H1 (cell line): ENCODE measurements around the gene CACFD1. TPM values are rescaled to one million over a fixed set of nuclear protein-coding genes. Genes with fewer than 3 reads are reported as not detected.

Source experiments
- ATF3 ChIP-seq: IDR thresholded peaks from 2 replicates; pipeline ENCODE4 v1.6.1; 2011; ENCODE audit warnings: low read depth, mild to moderate bottlenecking, low read length; ENCODE audit not compliant: insufficient read depth
- polyA plus RNA-seq, 7 experiments: library from polyadenylated mRNA; depleted of rRNA in 3 of 7; stranded (reverse) in 5 of 7; unstranded in 2 of 7; fragments of >200 nt in 5 of 7; fragments of 200-250 nt in 2 of 7; gene quantifications; 1 replicate in 5 of 7; 2 replicates in 1 of 7; 4 replicates in 1 of 7; pipeline versions ENCODE4 v1.2.1 to v1.2.3, GENCODE V29; 2011 to 2013; ENCODE audit warnings: missing spikeins in 2 of 7, mixed read lengths in 2 of 7
- total RNA-seq: library from RNA; stranded (reverse); fragmentation: NEBNext Ultra II Directional; extraction: Animal tissue kit (Norgen Biotek cat#: 25700); gene quantifications from 2 replicates; pipeline ENCODE4 v1.2.1, GENCODE V29; 2021

Gene CACFD1
- total and polyA plus RNA-seq, 2 of the 8 experiments (the other 6 are each of a cell fraction or from before 2014, with no cell fraction given) = 13.4 to 15.5 TPM

- no peak for TF ChIP-seq ATF3
- TF ChIP-seq, all 59 proteins: peak for 0
These were observed 44.6 kb upstream of the CACFD1 start (continued) for GRCh38 chr9:133415170-133415569.
